Measurements from ENCODE around the gene BABAM1. TPM values are rescaled to one million over a fixed set of nuclear protein-coding genes. Genes with fewer than 3 reads are reported as not detected.
A peak's percentile ranks its signal among the peaks of the same experiment; 100 is the strongest.

BABAM1 gene
- total and polyA plus RNA-seq, 10 of the 15 experiments (the other 5 are each of a cell fraction or from before 2014, with no cell fraction given), result 11.9 to 154 (median 103) TPM

DNA sequence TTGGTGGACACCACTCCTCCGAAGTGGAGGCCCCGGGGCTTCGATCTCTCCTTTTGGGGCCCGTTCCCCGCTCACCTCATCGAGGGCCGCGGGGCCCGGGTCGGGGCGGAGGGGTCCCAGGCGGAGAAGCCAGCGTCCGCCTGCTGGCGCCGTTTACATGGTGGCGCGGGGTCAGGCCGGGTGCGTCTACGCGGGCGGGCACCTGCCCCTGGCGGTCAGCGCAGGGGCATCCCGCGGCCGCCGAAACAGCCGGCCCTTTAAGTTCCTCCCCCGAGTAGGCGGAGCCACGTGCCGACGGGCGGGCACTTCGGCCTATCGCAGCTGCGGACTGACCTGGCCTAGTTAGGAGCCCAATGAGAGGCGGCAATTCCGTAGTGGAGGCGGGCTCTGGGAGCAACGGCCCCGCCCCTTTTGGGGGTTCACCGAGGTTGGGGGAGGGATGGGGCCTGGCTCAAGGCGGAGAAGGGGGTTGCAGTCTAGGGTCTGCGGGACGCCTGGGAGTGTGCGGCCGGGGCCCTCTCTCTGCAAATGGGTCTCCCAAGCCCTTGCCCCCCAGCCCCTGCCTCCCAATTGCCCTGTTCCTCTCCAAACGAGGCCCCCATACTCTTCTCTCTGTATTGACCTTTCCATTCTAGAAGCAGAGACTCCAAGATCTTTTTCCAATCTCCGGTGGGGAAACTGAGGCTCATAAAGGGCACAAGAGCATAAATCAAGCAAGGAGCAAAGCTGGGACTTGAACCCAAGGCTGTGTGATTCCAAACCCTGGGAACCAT is 36.1 kb downstream of the BABAM1 start, which contains the start of gene ABHD8 (continued):
- TF ChIP-seq, protein P1, sequence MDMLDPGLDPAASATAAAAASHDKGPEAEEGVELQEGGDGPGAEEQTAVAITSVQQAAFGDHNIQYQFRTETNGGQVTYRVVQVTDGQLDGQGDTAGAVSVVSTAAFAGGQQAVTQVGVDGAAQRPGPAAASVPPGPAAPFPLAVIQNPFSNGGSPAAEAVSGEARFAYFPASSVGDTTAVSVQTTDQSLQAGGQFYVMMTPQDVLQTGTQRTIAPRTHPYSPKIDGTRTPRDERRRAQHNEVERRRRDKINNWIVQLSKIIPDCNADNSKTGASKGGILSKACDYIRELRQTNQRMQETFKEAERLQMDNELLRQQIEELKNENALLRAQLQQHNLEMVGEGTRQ (IDR thresholded peaks at IDR 0.05; ENCODE audit: borderline replicate concordance, low read depth, low read length), result peak; percentile 40
- TF ChIP-seq ZNF207 (IDR thresholded peaks at IDR 0.05; ENCODE audit: borderline replicate concordance) (no peak), HDAC6 (IDR thresholded peaks at IDR 0.05; ENCODE audit: unreplicated experiment) (no peak), CTCF (IDR thresholded peaks at IDR 0.05 in 2 of 3, conservative IDR thresholded peaks at IDR 0.05 in 1 of 3; ENCODE audit: control insufficient read depth in 2 of 3, extremely low read depth in 1 of 3, insufficient read depth in 1 of 3, low read depth in 3 of 3, low read length in 3 of 3) (peak; percentile 24 to 54 (median 30); a peak in 3 of 6 replicates), CHD2 (IDR thresholded peaks at IDR 0.05; ENCODE audit: borderline replicate concordance, low read depth, low read length) (peak; percentile 93), NBN (IDR thresholded peaks at IDR 0.05) (no peak), MEF2A (IDR thresholded peaks at IDR 0.05; ENCODE audit: insufficient read depth, low read depth, low read length) (no peak), TBL1XR1 (IDR thresholded peaks at IDR 0.05; ENCODE audit: low read depth, low read length) (no peak), ZSCAN29 (IDR thresholded peaks at IDR 0.05) (peak; percentile 99), CREM (IDR thresholded peaks at IDR 0.05; ENCODE audit: low read depth) (peak; percentile 67), POLR2AphosphoS5 (IDR thresholded peaks at IDR 0.05; ENCODE audit: low read length) (no peak), CHD4 (IDR thresholded peaks at IDR 0.05) (no peak), JUND (IDR thresholded peaks at IDR 0.05; ENCODE audit: low read depth, low read length) (no peak), CBX3 (IDR thresholded peaks at IDR 0.05; ENCODE audit: borderline replicate concordance, low read depth) (no peak)
- TF ChIP-seq, protein P2, sequence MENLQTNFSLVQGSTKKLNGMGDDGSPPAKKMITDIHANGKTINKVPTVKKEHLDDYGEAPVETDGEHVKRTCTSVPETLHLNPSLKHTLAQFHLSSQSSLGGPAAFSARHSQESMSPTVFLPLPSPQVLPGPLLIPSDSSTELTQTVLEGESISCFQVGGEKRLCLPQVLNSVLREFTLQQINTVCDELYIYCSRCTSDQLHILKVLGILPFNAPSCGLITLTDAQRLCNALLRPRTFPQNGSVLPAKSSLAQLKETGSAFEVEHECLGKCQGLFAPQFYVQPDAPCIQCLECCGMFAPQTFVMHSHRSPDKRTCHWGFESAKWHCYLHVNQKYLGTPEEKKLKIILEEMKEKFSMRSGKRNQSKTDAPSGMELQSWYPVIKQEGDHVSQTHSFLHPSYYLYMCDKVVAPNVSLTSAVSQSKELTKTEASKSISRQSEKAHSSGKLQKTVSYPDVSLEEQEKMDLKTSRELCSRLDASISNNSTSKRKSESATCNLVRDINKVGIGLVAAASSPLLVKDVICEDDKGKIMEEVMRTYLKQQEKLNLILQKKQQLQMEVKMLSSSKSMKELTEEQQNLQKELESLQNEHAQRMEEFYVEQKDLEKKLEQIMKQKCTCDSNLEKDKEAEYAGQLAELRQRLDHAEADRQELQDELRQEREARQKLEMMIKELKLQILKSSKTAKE (IDR thresholded peaks at IDR 0.05; ENCODE audit: low read depth, poor library complexity, severe bottlenecking), result no peak
- TF ChIP-seq, protein P3, sequence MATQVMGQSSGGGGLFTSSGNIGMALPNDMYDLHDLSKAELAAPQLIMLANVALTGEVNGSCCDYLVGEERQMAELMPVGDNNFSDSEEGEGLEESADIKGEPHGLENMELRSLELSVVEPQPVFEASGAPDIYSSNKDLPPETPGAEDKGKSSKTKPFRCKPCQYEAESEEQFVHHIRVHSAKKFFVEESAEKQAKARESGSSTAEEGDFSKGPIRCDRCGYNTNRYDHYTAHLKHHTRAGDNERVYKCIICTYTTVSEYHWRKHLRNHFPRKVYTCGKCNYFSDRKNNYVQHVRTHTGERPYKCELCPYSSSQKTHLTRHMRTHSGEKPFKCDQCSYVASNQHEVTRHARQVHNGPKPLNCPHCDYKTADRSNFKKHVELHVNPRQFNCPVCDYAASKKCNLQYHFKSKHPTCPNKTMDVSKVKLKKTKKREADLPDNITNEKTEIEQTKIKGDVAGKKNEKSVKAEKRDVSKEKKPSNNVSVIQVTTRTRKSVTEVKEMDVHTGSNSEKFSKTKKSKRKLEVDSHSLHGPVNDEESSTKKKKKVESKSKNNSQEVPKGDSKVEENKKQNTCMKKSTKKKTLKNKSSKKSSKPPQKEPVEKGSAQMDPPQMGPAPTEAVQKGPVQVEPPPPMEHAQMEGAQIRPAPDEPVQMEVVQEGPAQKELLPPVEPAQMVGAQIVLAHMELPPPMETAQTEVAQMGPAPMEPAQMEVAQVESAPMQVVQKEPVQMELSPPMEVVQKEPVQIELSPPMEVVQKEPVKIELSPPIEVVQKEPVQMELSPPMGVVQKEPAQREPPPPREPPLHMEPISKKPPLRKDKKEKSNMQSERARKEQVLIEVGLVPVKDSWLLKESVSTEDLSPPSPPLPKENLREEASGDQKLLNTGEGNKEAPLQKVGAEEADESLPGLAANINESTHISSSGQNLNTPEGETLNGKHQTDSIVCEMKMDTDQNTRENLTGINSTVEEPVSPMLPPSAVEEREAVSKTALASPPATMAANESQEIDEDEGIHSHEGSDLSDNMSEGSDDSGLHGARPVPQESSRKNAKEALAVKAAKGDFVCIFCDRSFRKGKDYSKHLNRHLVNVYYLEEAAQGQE (IDR thresholded peaks at IDR 0.05; ENCODE audit: low read depth, low read length), result no peak
- TF ChIP-seq, protein P4, sequence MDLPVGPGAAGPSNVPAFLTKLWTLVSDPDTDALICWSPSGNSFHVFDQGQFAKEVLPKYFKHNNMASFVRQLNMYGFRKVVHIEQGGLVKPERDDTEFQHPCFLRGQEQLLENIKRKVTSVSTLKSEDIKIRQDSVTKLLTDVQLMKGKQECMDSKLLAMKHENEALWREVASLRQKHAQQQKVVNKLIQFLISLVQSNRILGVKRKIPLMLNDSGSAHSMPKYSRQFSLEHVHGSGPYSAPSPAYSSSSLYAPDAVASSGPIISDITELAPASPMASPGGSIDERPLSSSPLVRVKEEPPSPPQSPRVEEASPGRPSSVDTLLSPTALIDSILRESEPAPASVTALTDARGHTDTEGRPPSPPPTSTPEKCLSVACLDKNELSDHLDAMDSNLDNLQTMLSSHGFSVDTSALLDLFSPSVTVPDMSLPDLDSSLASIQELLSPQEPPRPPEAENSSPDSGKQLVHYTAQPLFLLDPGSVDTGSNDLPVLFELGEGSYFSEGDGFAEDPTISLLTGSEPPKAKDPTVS (IDR thresholded peaks at IDR 0.05; ENCODE audit: low read depth, low read length), result 0 out of 2 replicates have a peak, but pooled peaks have one; percentile 3
- TF ChIP-seq, protein P5, sequence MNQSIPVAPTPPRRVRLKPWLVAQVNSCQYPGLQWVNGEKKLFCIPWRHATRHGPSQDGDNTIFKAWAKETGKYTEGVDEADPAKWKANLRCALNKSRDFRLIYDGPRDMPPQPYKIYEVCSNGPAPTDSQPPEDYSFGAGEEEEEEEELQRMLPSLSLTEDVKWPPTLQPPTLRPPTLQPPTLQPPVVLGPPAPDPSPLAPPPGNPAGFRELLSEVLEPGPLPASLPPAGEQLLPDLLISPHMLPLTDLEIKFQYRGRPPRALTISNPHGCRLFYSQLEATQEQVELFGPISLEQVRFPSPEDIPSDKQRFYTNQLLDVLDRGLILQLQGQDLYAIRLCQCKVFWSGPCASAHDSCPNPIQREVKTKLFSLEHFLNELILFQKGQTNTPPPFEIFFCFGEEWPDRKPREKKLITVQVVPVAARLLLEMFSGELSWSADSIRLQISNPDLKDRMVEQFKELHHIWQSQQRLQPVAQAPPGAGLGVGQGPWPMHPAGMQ (IDR thresholded peaks at IDR 0.05; ENCODE audit: borderline replicate concordance), result no peak

Measured in GM12878 (cell line).